HCT116 (cell line): Measurements from ENCODE around the gene CYB5RL.

Experiments
- JUND ChIP-seq: IDR thresholded peaks from 2 replicates; pipeline ENCODE4 v1.6.1; 2012
- POLR2AphosphoS5 ChIP-seq: IDR thresholded peaks from 2 replicates; pipeline ENCODE4 v1.6.1; 2011; ENCODE audit warnings: mild to moderate bottlenecking, low read depth, low read length, moderate library complexity
- TF ChIP-seq, protein P1 (sequence below), 3 experiments: fragments of 200-600 bp in 1 of 3; sonication (generic) in 1 of 3; IDR thresholded peaks in 2 of 3; conservative IDR thresholded peaks in 1 of 3; 2 replicates each; pipeline ENCODE4 v1.5.1; 2012 to 2017; ENCODE audit warnings: low read depth in 2 of 3, low read length in 2 of 3, antibody characterized with exemption in 1 of 3, borderline replicate concordance in 1 of 3, control low read depth in 1 of 3, mild to moderate bottlenecking in 1 of 3, mixed read lengths in 1 of 3, mixed run types in 1 of 3, moderate library complexity in 1 of 3; ENCODE audit not compliant: insufficient read depth in 1 of 3

DNA sequence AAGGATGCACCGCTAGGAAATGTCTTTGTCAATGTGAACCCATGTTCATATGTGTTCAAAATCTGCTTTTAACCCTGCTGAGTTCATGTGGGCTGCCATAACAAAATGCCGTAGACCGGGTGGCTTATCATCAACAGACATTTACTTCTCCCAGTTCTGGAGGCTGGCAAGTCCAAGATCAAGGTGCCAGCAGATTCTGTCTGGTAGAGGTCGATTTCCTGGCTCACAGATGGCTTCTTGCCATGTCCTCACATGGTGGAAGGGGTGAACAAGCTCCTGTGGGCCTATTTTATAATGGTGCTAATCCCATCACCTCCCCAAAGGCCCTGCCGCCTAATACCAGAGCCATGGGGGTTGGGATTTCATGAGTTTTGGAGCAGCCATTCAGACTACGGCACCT, 42.4 kb downstream of the CYB5RL start:
- TF ChIP-seq, protein P1, sequence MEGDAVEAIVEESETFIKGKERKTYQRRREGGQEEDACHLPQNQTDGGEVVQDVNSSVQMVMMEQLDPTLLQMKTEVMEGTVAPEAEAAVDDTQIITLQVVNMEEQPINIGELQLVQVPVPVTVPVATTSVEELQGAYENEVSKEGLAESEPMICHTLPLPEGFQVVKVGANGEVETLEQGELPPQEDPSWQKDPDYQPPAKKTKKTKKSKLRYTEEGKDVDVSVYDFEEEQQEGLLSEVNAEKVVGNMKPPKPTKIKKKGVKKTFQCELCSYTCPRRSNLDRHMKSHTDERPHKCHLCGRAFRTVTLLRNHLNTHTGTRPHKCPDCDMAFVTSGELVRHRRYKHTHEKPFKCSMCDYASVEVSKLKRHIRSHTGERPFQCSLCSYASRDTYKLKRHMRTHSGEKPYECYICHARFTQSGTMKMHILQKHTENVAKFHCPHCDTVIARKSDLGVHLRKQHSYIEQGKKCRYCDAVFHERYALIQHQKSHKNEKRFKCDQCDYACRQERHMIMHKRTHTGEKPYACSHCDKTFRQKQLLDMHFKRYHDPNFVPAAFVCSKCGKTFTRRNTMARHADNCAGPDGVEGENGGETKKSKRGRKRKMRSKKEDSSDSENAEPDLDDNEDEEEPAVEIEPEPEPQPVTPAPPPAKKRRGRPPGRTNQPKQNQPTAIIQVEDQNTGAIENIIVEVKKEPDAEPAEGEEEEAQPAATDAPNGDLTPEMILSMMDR (IDR thresholded peaks at IDR 0.05 in 2 of 3, conservative IDR thresholded peaks at IDR 0.05 in 1 of 3; ENCODE audit: borderline replicate concordance in 1 of 3, insufficient read depth in 1 of 3, low read depth in 2 of 3, low read length in 2 of 3), result no peak
- TF ChIP-seq POLR2AphosphoS5 (no peak), JUND (no peak)
